B cell (primary cell): ENCODE measurements around the gene PACSIN1. TPM values are rescaled to one million over a fixed set of nuclear protein-coding genes. Genes with fewer than 3 reads are reported as not detected.

Source experiments
- ATAC-seq: fragments of 200-7000 bp; cut with Tn5 transposase; one replicate; pipeline ENCODE4 v1.10.0; 2021; ENCODE audit warnings: low read depth, mild to moderate bottlenecking, moderate number of reproducible peaks, moderate library complexity
- CTCF ChIA-PET: fragments of 350-600 bp; sonication (Branson Sonifier 250); formaldehyde crosslinking; loops from one replicate; lab custom pipeline; 2021; ENCODE audit warnings: antibody characterized with exemption, inconsistent platforms; lab: Charles Lee
- POLR2A ChIA-PET: fragments of 350-600 bp; sonication (Branson Sonifier 250); formaldehyde crosslinking; loops from one replicate; lab custom pipeline; 2021; ENCODE audit warnings: antibody characterized with exemption; lab: Charles Lee
- DNase-seq: peaks from one replicate; pipeline ENCODE4 v3.0.0; 2013
- H2AFZ ChIP-seq: 2 replicates; pipeline ENCODE4 v1.6.1; 2012; ENCODE audit warnings: mild to moderate bottlenecking, low read depth, low read length; ENCODE audit not compliant: insufficient read depth, poor library complexity, severe bottlenecking
- H3K27ac ChIP-seq, 2 donors: 1 replicate in 1 of 2; 2 replicates in 1 of 2; pipeline ENCODE4 v1.5.1; 2012 to 2013; ENCODE audit warnings: low read length in 2 of 2, mild to moderate bottlenecking in 2 of 2, moderate library complexity in 1 of 2
- H3K27me3 ChIP-seq, 4 experiments: fragments of 200-600 bp in 1 of 4; sonication (generic) in 1 of 4; replicated peaks in 1 of 4; 1 replicate in 2 of 4; 2 replicates in 2 of 4; pipeline versions ENCODE4 v1.6.1 to v1.7.0; 2013 to 2016; ENCODE audit warnings: low read length in 3 of 4, mild to moderate bottlenecking in 2 of 4, mixed read lengths in 1 of 4, moderate library complexity in 1 of 4; ENCODE audit not compliant: insufficient read depth in 4 of 4, control insufficient read depth in 3 of 4; ENCODE audit errors: control extremely low read depth in 1 of 4
- H3K36me3 ChIP-seq, 2 experiments: replicated peaks in 1 of 2; 1 replicate in 1 of 2; 2 replicates in 1 of 2; pipeline versions ENCODE4 v1.6.1 to v1.7.1; 2013; ENCODE audit warnings: low read length in 1 of 2; ENCODE audit not compliant: insufficient read depth in 2 of 2, control insufficient read depth in 1 of 2; ENCODE audit errors: control extremely low read depth in 1 of 2, extremely low read depth in 1 of 2
- H3K4me1 ChIP-seq, 2 donors: fragments of 200-600 bp in 1 of 2; sonication (generic) in 1 of 2; 1 replicate in 1 of 2; 2 replicates in 1 of 2; pipeline versions ENCODE4 v1.5.1 to v1.6.1; 2013 to 2017; ENCODE audit warnings: low read length in 2 of 2; ENCODE audit not compliant: control insufficient read depth in 2 of 2, insufficient read depth in 2 of 2
- H3K4me2 ChIP-seq: replicated peaks from 2 replicates; pipeline ENCODE3; 2012; ENCODE audit warnings: mild to moderate bottlenecking, low read depth, low read length; ENCODE audit not compliant: poor library complexity, severe bottlenecking
- H3K4me3 ChIP-seq, 5 experiments: fragments of 200-600 bp in 1 of 5; sonication (generic) in 1 of 5; 1 replicate in 3 of 5; 2 replicates in 2 of 5; pipeline versions ENCODE4 v1.5.1 to v1.7.0; 2011 to 2016; ENCODE audit warnings: low read length in 4 of 5, mild to moderate bottlenecking in 4 of 5, low read depth in 2 of 5, control low read depth in 1 of 5, moderate library complexity in 1 of 5; ENCODE audit not compliant: insufficient read depth in 1 of 5; ENCODE audit errors: control extremely low read depth in 1 of 5, extremely low read depth in 1 of 5
- H3K79me2 ChIP-seq: fragments of 200-600 bp; sonication (generic); one replicate; pipeline ENCODE4 v1.6.0; 2016; ENCODE audit warnings: low read length; ENCODE audit not compliant: control insufficient read depth, insufficient read depth
- H3K9ac ChIP-seq: fragments of 200-600 bp; sonication (generic); 2 replicates; pipeline ENCODE4 v1.6.1; 2017; ENCODE audit warnings: mild to moderate bottlenecking, low read length, moderate library complexity
- H3K9me3 ChIP-seq, 3 donors: one replicate each; pipeline versions ENCODE4 v1.6.1 to v1.7.1; 2013; ENCODE audit warnings: low read length in 2 of 3; ENCODE audit not compliant: control insufficient read depth in 2 of 3, insufficient read depth in 1 of 3; ENCODE audit errors: control extremely low read depth in 1 of 3
- H4K20me1 ChIP-seq: 2 replicates; pipeline ENCODE4 v1.6.0; 2012; ENCODE audit warnings: mild to moderate bottlenecking, low read length; ENCODE audit not compliant: insufficient read depth, control insufficient read depth, poor library complexity, severe bottlenecking
- H3K27ac Mint-ChIP-seq: one replicate; pipeline ENCODE4 v1.8.0; 2021; ENCODE audit warnings: mixed read lengths
- H3K27me3 Mint-ChIP-seq: one replicate; pipeline ENCODE4 v1.8.0; 2021; ENCODE audit warnings: mixed read lengths
- H3K4me1 Mint-ChIP-seq: one replicate; pipeline ENCODE4 v1.8.0; 2021; ENCODE audit warnings: mixed read lengths
- H3K4me3 Mint-ChIP-seq: one replicate; pipeline ENCODE4 v1.8.0; 2021; ENCODE audit warnings: mixed read lengths
- H3K9me3 Mint-ChIP-seq: one replicate; pipeline ENCODE4 v1.8.0; 2022; ENCODE audit warnings: mixed read lengths; ENCODE audit not compliant: insufficient read depth
- EZH2 ChIP-seq: IDR thresholded peaks from 2 replicates; pipeline ENCODE4 v1.6.1; 2012; ENCODE audit warnings: borderline replicate concordance, low read depth, mild to moderate bottlenecking, moderate library complexity, low read length; ENCODE audit not compliant: insufficient read depth, poor library complexity, severe bottlenecking
- WGBS: methylation state at CpG from one replicate; pipeline ENCODE4 v1.1.5; 2013; ENCODE audit warnings: missing lambda C conversion rate; ENCODE audit not compliant: insufficient coverage; 5-methylcytosine and 5-hydroxymethylcytosine counted together
- intact Hi-C: fragments of 100-400 bp; cut with micrococcal nuclease; formaldehyde crosslinking; loops from one replicate; pipeline ENCODE4 v1.10.0; 2022
- polyA plus RNA-seq: library from polyadenylated mRNA; depleted of rRNA; stranded (reverse); fragments of >200 nt; gene quantifications from 2 replicates; pipeline ENCODE4 v1.2.3, GENCODE V29; 2012
- total RNA-seq, 2 donors: library from RNA; stranded (reverse); fragments of 120-200 nt in 1 of 2; gene quantifications; 1 replicate in 1 of 2; 2 replicates in 1 of 2; pipeline versions ENCODE4 v1.2.3 to v1.2.4, GENCODE V29; 2013 to 2022
- TF ChIP-seq, protein P1 (sequence below): fragments of 200-600 bp; IDR thresholded peaks from one replicate; pipeline ENCODE4 v1.8.0; 2022; ENCODE audit warnings: antibody characterized with exemption, mild to moderate bottlenecking

The PACSIN1 gene
- total and polyA plus RNA-seq, 2 donors (not counting 1 experiment from before 2014, with no cell fraction given) = 0.18 to 0.20 TPM

DNA sequence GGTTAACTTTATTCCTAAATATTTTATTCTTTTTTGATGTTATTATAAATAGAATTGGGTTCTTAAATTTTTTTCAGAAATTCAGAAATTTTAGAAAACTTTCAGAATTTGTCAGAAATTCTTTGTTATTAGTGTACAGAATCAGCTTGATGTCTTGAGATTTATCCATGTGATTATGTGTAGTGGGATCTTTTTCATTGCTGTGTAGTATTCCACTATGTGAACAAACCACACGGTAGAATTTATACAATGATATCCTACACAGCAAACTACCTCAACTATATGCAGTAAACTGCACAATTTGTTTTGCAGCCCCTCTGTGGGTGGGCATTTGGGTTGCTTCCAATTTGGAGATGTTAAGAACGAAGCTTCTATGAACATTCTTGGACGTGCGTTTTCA is 43.9 kb downstream of the PACSIN1 start:
- no peak overlapping the region for H3K27ac Mint-ChIP-seq
- Histone ChIP-seq H3K4me1 (no peaks in the 10 kb centered on the region), H4K20me1 (no peaks in the 10 kb centered on the region), H2AFZ (no peak overlapping the region), H3K9ac (no peak overlapping the region), H3K27ac (no peak overlapping the region), H3K4me2 (no peak overlapping the region), H3K9me3 (peaks cover 0 to 6% (median 5%) of the 10 kb centered on the region in 3 donors), H3K27me3 (peaks cover 0 to 3% (median 0%) of the 10 kb centered on the region in 4 experiments), H3K4me3 (no peak overlapping the region), H3K36me3 (no peaks in the 10 kb centered on the region), H3K79me2 (no peaks in the 10 kb centered on the region)
- peaks cover 8% of the 10 kb centered on the region for H3K9me3 Mint-ChIP-seq
- no peak overlapping the region for H3K4me3 Mint-ChIP-seq
- no peaks in the 10 kb centered on the region for H3K4me1 Mint-ChIP-seq
- ChIA-PET POLR2A (no interaction called here), CTCF (interaction anchor here (0.6 kb wide), 1 partner anchor 32 kb away, joined by 4 read pairs; no protein-coding TSS in a partner anchor)
- H3K27me3 Mint-ChIP-seq = peaks cover 11% of the 10 kb centered on the region
- TF ChIP-seq EZH2 = no peak
- intact Hi-C loops = no loop called here
- no peak for DNase-seq
- no peak for ATAC-seq
- 97% methylated on average over 3 of the region's 4 CpGs for WGBS

DNA sequence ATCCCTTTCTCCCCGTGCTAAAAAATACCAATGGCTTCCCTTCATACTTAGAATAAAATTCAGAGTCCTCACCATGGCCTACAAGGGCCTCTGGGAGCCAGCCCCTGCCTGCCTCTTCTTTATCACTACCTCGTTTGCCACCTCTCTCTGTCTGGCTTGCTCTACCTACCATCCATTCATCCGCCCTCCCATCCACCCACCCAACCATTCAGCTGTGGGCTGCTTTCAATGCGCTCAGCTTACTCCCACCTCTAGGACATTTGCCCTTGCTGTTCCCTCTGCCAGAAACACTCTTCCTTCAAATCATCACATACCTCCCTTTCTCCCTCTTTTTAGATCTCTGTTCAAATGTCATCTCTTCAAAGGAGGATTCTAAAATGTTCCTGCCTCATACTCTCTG is 44.4 kb downstream of the PACSIN1 start:
- 91% methylated on average over 4 of the region's 4 CpGs for WGBS
- peaks cover 8% of the 10 kb centered on the region for H3K9me3 Mint-ChIP-seq
- POLR2A ChIA-PET = no interaction called here
- CTCF ChIA-PET = interaction anchor here (0.6 kb wide), 1 partner anchor 33 kb away, joined by 4 read pairs; no protein-coding TSS in a partner anchor
- H2AFZ ChIP-seq = no peak overlapping the region
- H3K9ac ChIP-seq = no peak overlapping the region
- DNase-seq (no peak), ATAC-seq (no peak)
- H3K4me3 ChIP-seq = no peak overlapping the region
- peaks cover 11% of the 10 kb centered on the region for H3K27me3 Mint-ChIP-seq
- H3K27me3 ChIP-seq = peaks cover 0 to 8% (median 0%) of the 10 kb centered on the region in 4 experiments
- no peaks in the 10 kb centered on the region for H3K4me1 Mint-ChIP-seq
- H3K4me2 ChIP-seq = no peak overlapping the region
- H3K27ac Mint-ChIP-seq = no peak overlapping the region
- H3K79me2 ChIP-seq = no peaks in the 10 kb centered on the region
- no peaks in the 10 kb centered on the region for H3K36me3 ChIP-seq
- no peak overlapping the region for H3K27ac ChIP-seq
- no peaks in the 10 kb centered on the region for H4K20me1 ChIP-seq
- no peaks in the 10 kb centered on the region for H3K4me1 ChIP-seq
- H3K4me3 Mint-ChIP-seq = no peak overlapping the region
- intact Hi-C loops = no loop called here
- TF ChIP-seq EZH2 = no peak
- TF ChIP-seq, protein P1, sequence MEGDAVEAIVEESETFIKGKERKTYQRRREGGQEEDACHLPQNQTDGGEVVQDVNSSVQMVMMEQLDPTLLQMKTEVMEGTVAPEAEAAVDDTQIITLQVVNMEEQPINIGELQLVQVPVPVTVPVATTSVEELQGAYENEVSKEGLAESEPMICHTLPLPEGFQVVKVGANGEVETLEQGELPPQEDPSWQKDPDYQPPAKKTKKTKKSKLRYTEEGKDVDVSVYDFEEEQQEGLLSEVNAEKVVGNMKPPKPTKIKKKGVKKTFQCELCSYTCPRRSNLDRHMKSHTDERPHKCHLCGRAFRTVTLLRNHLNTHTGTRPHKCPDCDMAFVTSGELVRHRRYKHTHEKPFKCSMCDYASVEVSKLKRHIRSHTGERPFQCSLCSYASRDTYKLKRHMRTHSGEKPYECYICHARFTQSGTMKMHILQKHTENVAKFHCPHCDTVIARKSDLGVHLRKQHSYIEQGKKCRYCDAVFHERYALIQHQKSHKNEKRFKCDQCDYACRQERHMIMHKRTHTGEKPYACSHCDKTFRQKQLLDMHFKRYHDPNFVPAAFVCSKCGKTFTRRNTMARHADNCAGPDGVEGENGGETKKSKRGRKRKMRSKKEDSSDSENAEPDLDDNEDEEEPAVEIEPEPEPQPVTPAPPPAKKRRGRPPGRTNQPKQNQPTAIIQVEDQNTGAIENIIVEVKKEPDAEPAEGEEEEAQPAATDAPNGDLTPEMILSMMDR = no peak
- H3K9me3 ChIP-seq = peaks cover 0 to 6% (median 5%) of the 10 kb centered on the region in 3 donors
